HepG2 (cell line): ENCODE results near the gene ZSCAN31. TPM values are rescaled to one million over a fixed set of nuclear protein-coding genes. Genes with fewer than 3 reads are reported as not detected.

Experiments used
- ATF6 ChIP-seq: sonication (generic); formaldehyde crosslinking; conservative IDR thresholded peaks from 2 replicates; pipeline ENCODE4 v1.4.0; 2020; ENCODE audit warnings: missing genetic modification reagents
- DPF2 ChIP-seq: sonication (generic); formaldehyde crosslinking; IDR thresholded peaks from 2 replicates; pipeline ENCODE4 v1.4.0; 2020; ENCODE audit warnings: mild to moderate bottlenecking, low read depth, missing genetic modification reagents, borderline replicate concordance
- ELF3 ChIP-seq: IDR thresholded peaks from 2 replicates; pipeline ENCODE4 v1.6.1; 2016; ENCODE audit warnings: missing genetic modification reagents, missing compliant biosample characterization
- GZF1 ChIP-seq: sonication (generic); formaldehyde crosslinking; IDR thresholded peaks from 2 replicates; pipeline ENCODE4 v1.5.1; 2020; ENCODE audit warnings: mild to moderate bottlenecking, missing genetic modification reagents
- NCOA2 ChIP-seq: sonication (generic); formaldehyde crosslinking; IDR thresholded peaks from 2 replicates; pipeline ENCODE4 v1.8.0; 2022; ENCODE audit warnings: inconsistent platforms
- NFE2L2 ChIP-seq: fragments of 150-350 bp; IDR thresholded peaks from 2 replicates; pipeline ENCODE4 v1.6.1; 2014; ENCODE audit warnings: low read length
- NFIC ChIP-seq: IDR thresholded peaks from 2 replicates; pipeline ENCODE4 v1.6.1; 2012; ENCODE audit warnings: mild to moderate bottlenecking, low read length, inconsistent platforms
- SKIL ChIP-seq: sonication (generic); formaldehyde crosslinking; IDR thresholded peaks from 2 replicates; pipeline ENCODE4 v1.8.0; 2022; ENCODE audit warnings: missing genetic modification reagents, mild to moderate bottlenecking, moderate library complexity, borderline replicate concordance
- ZHX2 ChIP-seq, 2 experiments: sonication (generic) in 1 of 2; formaldehyde crosslinking in 1 of 2; IDR thresholded peaks; 2 replicates each; pipeline versions ENCODE4 v1.6.1 to v1.9.0; 2014 to 2022; ENCODE audit warnings: antibody characterized with exemption in 1 of 2, borderline replicate concordance in 1 of 2, inconsistent platforms in 1 of 2, low read depth in 1 of 2, missing genetic modification reagents in 1 of 2
- ZMAT3 ChIP-seq: sonication (generic); formaldehyde crosslinking; conservative IDR thresholded peaks from 2 replicates; pipeline ENCODE4 v1.7.0; 2021; ENCODE audit warnings: missing genetic modification reagents
- ZNF234 ChIP-seq: sonication (generic); formaldehyde crosslinking; conservative IDR thresholded peaks from 2 replicates; pipeline ENCODE4 v1.5.1; 2020; ENCODE audit warnings: mild to moderate bottlenecking, missing genetic modification reagents
- ZNF484 ChIP-seq: sonication (generic); formaldehyde crosslinking; IDR thresholded peaks from 2 replicates; pipeline ENCODE4 v1.5.1; 2020; ENCODE audit warnings: mild to moderate bottlenecking, low read depth, missing genetic modification reagents, borderline replicate concordance
- ZNF567 ChIP-seq: sonication (generic); formaldehyde crosslinking; IDR thresholded peaks from 2 replicates; pipeline ENCODE4 v1.8.1; 2023; ENCODE audit warnings: mild to moderate bottlenecking, missing genetic modification reagents, borderline replicate concordance
- polyA plus RNA-seq, 8 experiments: library from polyadenylated mRNA; depleted of rRNA in 3 of 8; stranded (reverse) in 7 of 8; unstranded in 1 of 8; fragments of >200 nt; fragmentation: Illumina TruSeq in 4 of 8; extraction: Trizol in 4 of 8; gene quantifications; 2 replicates each; pipeline versions ENCODE4 v1.2.1 to v1.2.3, GENCODE V29; 2011 to 2016; ENCODE audit warnings: low read depth in 4 of 8, missing spikeins in 1 of 8, mixed read lengths in 1 of 8; ENCODE audit not compliant: insufficient read depth in 1 of 8
- total RNA-seq, 5 experiments: library from RNA; depleted of rRNA; stranded (reverse); fragments of >200 nt; fragmentation: Illumina TruSeq; extraction: Trizol; gene quantifications; 2 replicates each; pipeline ENCODE4 v1.2.3, GENCODE V29; 2016; ENCODE audit warnings: low read depth in 1 of 5

The ZSCAN31 gene
- total and polyA plus RNA-seq, 2 of the 13 experiments (the other 11 are each of a cell fraction or from before 2014, with no cell fraction given): 5.3 to 6.2 TPM

DNA sequence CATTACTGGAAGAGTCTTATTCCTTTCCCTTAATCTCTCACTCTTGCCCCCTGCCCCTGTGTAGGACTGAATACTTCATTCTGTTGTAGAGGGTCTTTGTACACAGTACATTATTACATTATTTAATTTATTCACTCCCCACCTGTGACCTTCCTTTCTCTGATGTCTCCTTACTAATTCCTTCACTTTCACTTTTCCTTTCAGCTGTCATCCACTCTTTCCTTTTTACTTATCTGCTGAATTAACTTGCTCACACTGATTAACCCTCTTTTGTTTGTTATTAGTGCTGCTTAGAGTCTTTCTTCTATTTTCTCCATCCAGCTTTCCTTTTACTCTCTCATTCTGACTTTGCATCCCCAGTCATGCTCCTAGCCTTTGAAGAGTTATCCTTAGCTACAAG, 61.1 kb downstream of the ZSCAN31 start (continued):
- TF ChIP-seq ZHX2 (IDR thresholded peaks at IDR 0.05; ENCODE audit: low read depth): no peak
- TF ChIP-seq ZHX2 (CRISPR knock-in tag; IDR thresholded peaks at IDR 0.05; ENCODE audit: borderline replicate concordance): no peak
- TF ChIP-seq ELF3: no peak
- no peak for TF ChIP-seq NCOA2 (CRISPR knock-in tag)
- TF ChIP-seq NFE2L2: no peak
- TF ChIP-seq ZMAT3 (CRISPR knock-in tag): no peak
- no peak for TF ChIP-seq GZF1 (CRISPR knock-in tag)
- TF ChIP-seq ZNF567 (CRISPR knock-in tag): no peak
- TF ChIP-seq ATF6: no peak
- TF ChIP-seq DPF2: no peak
- TF ChIP-seq SKIL (CRISPR knock-in tag): no peak
- TF ChIP-seq ZNF484: no peak
- no peak for TF ChIP-seq ZNF234 (CRISPR knock-in tag)
- TF ChIP-seq NFIC: no peak
